ENCODE data around the gene NBAS.

The NBAS gene

GRCh38 chr2:15160201-15160991 lies 400.7 kb downstream of the NBAS start:
- Histone ChIP-seq H3K36me3 (ENCODE audit: low read length) (no peaks in the 10 kb centered on the region), H3F3A (ENCODE audit: insufficient read depth) (no peaks in the 10 kb centered on the region), H3K9me3 (ENCODE audit: insufficient read depth, low read length) (no peaks in the 10 kb centered on the region), H3K4me3 (ENCODE audit: insufficient read depth, low read length, poor library complexity, severe bottlenecking) (no peak overlapping the region), H3K27ac (ENCODE audit: low read depth, low read length) (no peak overlapping the region), H3K27me3 (ENCODE audit: low read length) (no peaks in the 10 kb centered on the region), H3K79me2 (ENCODE audit: insufficient read depth, low read length) (no peaks in the 10 kb centered on the region), H2AFZ (ENCODE audit: low read depth, low read length, severe bottlenecking) (no peak overlapping the region), H3K9me2 (replicated peaks; ENCODE audit: insufficient read depth, low read length) (no peaks in the 10 kb centered on the region), H3K4me2 (ENCODE audit: low read depth, low read length, poor library complexity, severe bottlenecking) (no peak overlapping the region), H3K9ac (ENCODE audit: low read length) (no peak overlapping the region), H4K20me1 (ENCODE audit: low read depth, low read length) (no peaks in the 10 kb centered on the region)
- no peak for TF ChIP-seq EZH2phosphoT487 (conservative IDR thresholded peaks at IDR 0.05; ENCODE audit: low read length)
- no peak for TF ChIP-seq CTCF (IDR thresholded peaks at IDR 0.05; ENCODE audit: insufficient read depth, low read length, poor library complexity, severe bottlenecking)

DNA sequence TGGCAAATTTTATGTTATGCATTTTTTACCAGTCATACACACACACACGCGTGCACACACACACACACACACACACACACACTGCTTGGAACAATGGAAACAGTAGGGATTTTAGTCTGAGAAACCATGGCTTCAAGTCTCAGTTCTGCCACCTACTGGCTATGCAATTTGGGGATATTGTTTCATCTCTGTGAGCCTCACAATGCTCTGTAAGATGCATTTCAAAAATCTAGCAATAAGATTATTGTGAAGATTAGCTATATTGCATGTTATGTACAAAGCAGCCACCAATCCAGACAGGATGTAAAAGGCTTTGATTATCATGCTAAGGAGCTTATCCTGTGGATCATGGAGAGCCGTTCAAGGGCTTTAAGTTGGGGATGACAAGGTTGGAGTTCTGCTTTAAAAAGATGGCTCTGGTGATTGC lies 401.4 kb downstream of the NBAS start:
- Histone ChIP-seq H3K4me2 (ENCODE audit: low read depth, low read length, poor library complexity, severe bottlenecking) (no peak overlapping the region), H3K4me3 (ENCODE audit: insufficient read depth, low read length, poor library complexity, severe bottlenecking) (no peak overlapping the region), H3K9me2 (replicated peaks; ENCODE audit: insufficient read depth, low read length) (no peaks in the 10 kb centered on the region), H3K9ac (ENCODE audit: low read length) (no peak overlapping the region), H3K9me3 (ENCODE audit: insufficient read depth, low read length) (no peaks in the 10 kb centered on the region), H3K79me2 (ENCODE audit: insufficient read depth, low read length) (no peaks in the 10 kb centered on the region), H3K27ac (ENCODE audit: low read depth, low read length) (no peak overlapping the region), H3F3A (ENCODE audit: insufficient read depth) (no peaks in the 10 kb centered on the region), H3K36me3 (ENCODE audit: low read length) (no peaks in the 10 kb centered on the region), H4K20me1 (ENCODE audit: low read depth, low read length) (no peaks in the 10 kb centered on the region), H2AFZ (ENCODE audit: low read depth, low read length, severe bottlenecking) (no peak overlapping the region), H3K27me3 (ENCODE audit: low read length) (no peaks in the 10 kb centered on the region)
- no peak for TF ChIP-seq EZH2phosphoT487 (conservative IDR thresholded peaks at IDR 0.05; ENCODE audit: low read length)
- peak; percentile 66 for TF ChIP-seq CTCF (IDR thresholded peaks at IDR 0.05; ENCODE audit: insufficient read depth, low read length, poor library complexity, severe bottlenecking)

- Histone ChIP-seq H3K27me3 (ENCODE audit: low read length) (no peaks in the 10 kb centered on the region), H2AFZ (ENCODE audit: low read depth, low read length, severe bottlenecking) (no peak overlapping the region), H3K36me3 (ENCODE audit: low read length) (no peaks in the 10 kb centered on the region), H3F3A (ENCODE audit: insufficient read depth) (no peaks in the 10 kb centered on the region), H3K27ac (ENCODE audit: low read depth, low read length) (no peak overlapping the region), H3K9me2 (replicated peaks; ENCODE audit: insufficient read depth, low read length) (no peaks in the 10 kb centered on the region), H3K79me2 (ENCODE audit: insufficient read depth, low read length) (no peaks in the 10 kb centered on the region), H3K4me3 (ENCODE audit: insufficient read depth, low read length, poor library complexity, severe bottlenecking) (no peak overlapping the region), H3K9me3 (ENCODE audit: insufficient read depth, low read length) (no peaks in the 10 kb centered on the region), H4K20me1 (ENCODE audit: low read depth, low read length) (no peaks in the 10 kb centered on the region), H3K4me2 (ENCODE audit: low read depth, low read length, poor library complexity, severe bottlenecking) (no peak overlapping the region), H3K9ac (ENCODE audit: low read length) (no peak overlapping the region)
- no peak for TF ChIP-seq CTCF (IDR thresholded peaks at IDR 0.05; ENCODE audit: insufficient read depth, low read length, poor library complexity, severe bottlenecking)
- TF ChIP-seq EZH2phosphoT487 (conservative IDR thresholded peaks at IDR 0.05; ENCODE audit: low read length), result no peak
Observed at GRCh38 chr2:15159206-15159605, 401.9 kb downstream of the NBAS start.

Data from SU-DHL-6 (cell line).